GM03348 (cell line): ENCODE results near the gene VWA8.
A peak's percentile ranks its signal among the peaks of the same experiment; 100 is the strongest.
"Not testable (repeated sequence)": the region's sequence is repeated elsewhere in the genome, so short reads cannot be mapped to it uniquely, and the experiment has no call there.

Source experiments
- DNase-seq: peaks from one replicate; pipeline ENCODE4 v3.0.0; 2012; ENCODE audit warnings: low spot score

VWA8 gene

GRCh38 chr13:41851351-41851750, 109.6 kb downstream of the VWA8 start:
- no peak for DNase-seq

- peak; percentile 29 for DNase-seq
Measured at GRCh38 chr13:41848435-41849255, 112.3 kb downstream of the VWA8 start.

- DNase-seq, result no peak
Measured at GRCh38 chr13:41847216-41847615, 113.7 kb downstream of the VWA8 start.

GRCh38 chr13:41842036-41842620, 118.8 kb downstream of the VWA8 start:
- no peak for DNase-seq

- no peak for DNase-seq
Measured at GRCh38 chr13:41837629-41838028, 123.3 kb downstream of the VWA8 start.

GRCh38 chr13:41835871-41836270, 125.0 kb downstream of the VWA8 start:
- DNase-seq, result peak; percentile 50

GRCh38 chr13:41834697-41835096, 126.2 kb downstream of the VWA8 start:
- DNase-seq, result not testable (repeated sequence)

GRCh38 chr13:41833831-41834230, 127.1 kb downstream of the VWA8 start:
- DNase-seq, result no peak

GRCh38 chr13:41833201-41833600, 127.7 kb downstream of the VWA8 start:
- DNase-seq, result no peak

- DNase-seq, result peak; percentile 80
Measured at GRCh38 chr13:41827507-41828213, 133.2 kb downstream of the VWA8 start.

GRCh38 chr13:41825691-41826090, 135.2 kb downstream of the VWA8 start:
- no peak for DNase-seq

GRCh38 chr13:41823476-41823875, 137.4 kb downstream of the VWA8 start:
- no peak for DNase-seq

- no peak for DNase-seq
Measured at GRCh38 chr13:41822560-41822959, 138.3 kb downstream of the VWA8 start.

- no peak for DNase-seq
Measured at GRCh38 chr13:41821238-41821594, 139.7 kb downstream of the VWA8 start.

GRCh38 chr13:41820581-41821237, 140.2 kb downstream of the VWA8 start:
- no peak for DNase-seq

- DNase-seq, result no peak
Measured at GRCh38 chr13:41816057-41816456, 144.9 kb downstream of the VWA8 start.

GRCh38 chr13:41813426-41813825, 147.5 kb downstream of the VWA8 start:
- DNase-seq, result peak; percentile 34

- no peak for DNase-seq
Measured at GRCh38 chr13:41812851-41813250, 148.1 kb downstream of the VWA8 start.

- no peak for DNase-seq
Measured at GRCh38 chr13:41812237-41812636, 148.7 kb downstream of the VWA8 start.

- DNase-seq, result no peak
Measured at GRCh38 chr13:41811588-41812021, 149.3 kb downstream of the VWA8 start.

- DNase-seq, result no peak
Measured at GRCh38 chr13:41809962-41810361, 150.9 kb downstream of the VWA8 start.

- not testable (repeated sequence) for DNase-seq
Measured at GRCh38 chr13:41803445-41803735, 157.5 kb downstream of the VWA8 start.
